ENCODE measurements around the gene IP6K1. TPM values are rescaled to one million over a fixed set of nuclear protein-coding genes. Genes with fewer than 3 reads are reported as not detected.
A peak's percentile ranks its signal among the peaks of the same experiment; 100 is the strongest.

The IP6K1 gene
- total RNA-seq, 2 donors from 2014 or later, result 24.0 to 30.9 TPM

- H3K9me3 ChIP-seq, result no peaks in the 10 kb centered on the region
- peaks cover 0 to 39% of the 10 kb centered on the region in 2 donors for H3K4me1 ChIP-seq
- no peak for DNase-seq (ENCODE audit: low spot score)
- H3K4me3 ChIP-seq, result peak overlapping the region; percentile 86 to 99
- peak overlapping the region; percentile 91 to 94 for H3K27ac ChIP-seq
- H3K36me3 ChIP-seq, result peaks cover 41% of the 10 kb centered on the region
- no peak for TF ChIP-seq CTCF (IDR thresholded peaks at IDR 0.05)
- H3K27me3 ChIP-seq, result no peaks in the 10 kb centered on the region
These were observed 63.4 kb downstream of the IP6K1 start for GRCh38 chr3:49722896-49723295.

GRCh38 chr3:49721896-49722781 lies 64.2 kb downstream of the IP6K1 start:
- no peaks in the 10 kb centered on the region for H3K27me3 ChIP-seq

DNA sequence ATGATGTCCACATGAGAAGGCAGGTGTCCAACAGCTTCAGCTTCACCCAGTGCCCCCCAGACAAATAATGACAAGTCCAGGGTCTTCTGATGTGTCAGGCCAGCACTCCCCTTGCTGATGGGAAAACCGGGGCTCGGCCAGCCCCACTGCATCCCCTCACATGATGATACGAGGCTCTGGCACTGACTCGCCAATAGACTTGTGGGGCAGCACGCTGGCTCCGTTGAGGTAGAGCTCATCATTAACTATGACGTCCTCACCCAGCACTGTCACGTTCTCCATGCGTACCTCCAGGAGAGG lies 64.8 kb downstream of the IP6K1 start:
- DNase-seq (ENCODE audit: low spot score), result no peak
- Histone ChIP-seq H3K36me3 (peaks cover 28% of the 10 kb centered on the region), H3K27ac (no peak overlapping the region), H3K27me3 (no peaks in the 10 kb centered on the region), H3K4me3 (no peak overlapping the region), H3K4me1 (peaks cover 0 to 39% of the 10 kb centered on the region in 2 donors), H3K9me3 (no peaks in the 10 kb centered on the region)
- TF ChIP-seq CTCF (IDR thresholded peaks at IDR 0.05), result no peak

More at GRCh38 chr3:49721896-49722781, 64.2 kb downstream of the IP6K1 start:
- peaks cover 34% of the 10 kb centered on the region for H3K36me3 ChIP-seq
- no peak overlapping the region for H3K27ac ChIP-seq
- DNase-seq (ENCODE audit: low spot score), result no peak
- no peaks in the 10 kb centered on the region for H3K9me3 ChIP-seq
- no peak for TF ChIP-seq CTCF (IDR thresholded peaks at IDR 0.05)
- peak overlapping the region in 1 of 2 donors; percentile 99 for H3K4me3 ChIP-seq
- peaks cover 0 to 39% of the 10 kb centered on the region in 2 donors for H3K4me1 ChIP-seq

- Histone ChIP-seq H3K9me3 (no peaks in the 10 kb centered on the region), H3K4me1 (peaks cover 0 to 39% of the 10 kb centered on the region in 2 donors), H3K27ac (no peak overlapping the region), H3K4me3 (no peak overlapping the region), H3K27me3 (no peaks in the 10 kb centered on the region), H3K36me3 (peaks cover 28% of the 10 kb centered on the region)
- DNase-seq (ENCODE audit: low spot score), result no peak
- no peak for TF ChIP-seq CTCF (IDR thresholded peaks at IDR 0.05)
These were observed 65.3 kb downstream of the IP6K1 start for GRCh38 chr3:49720855-49721595.

DNA sequence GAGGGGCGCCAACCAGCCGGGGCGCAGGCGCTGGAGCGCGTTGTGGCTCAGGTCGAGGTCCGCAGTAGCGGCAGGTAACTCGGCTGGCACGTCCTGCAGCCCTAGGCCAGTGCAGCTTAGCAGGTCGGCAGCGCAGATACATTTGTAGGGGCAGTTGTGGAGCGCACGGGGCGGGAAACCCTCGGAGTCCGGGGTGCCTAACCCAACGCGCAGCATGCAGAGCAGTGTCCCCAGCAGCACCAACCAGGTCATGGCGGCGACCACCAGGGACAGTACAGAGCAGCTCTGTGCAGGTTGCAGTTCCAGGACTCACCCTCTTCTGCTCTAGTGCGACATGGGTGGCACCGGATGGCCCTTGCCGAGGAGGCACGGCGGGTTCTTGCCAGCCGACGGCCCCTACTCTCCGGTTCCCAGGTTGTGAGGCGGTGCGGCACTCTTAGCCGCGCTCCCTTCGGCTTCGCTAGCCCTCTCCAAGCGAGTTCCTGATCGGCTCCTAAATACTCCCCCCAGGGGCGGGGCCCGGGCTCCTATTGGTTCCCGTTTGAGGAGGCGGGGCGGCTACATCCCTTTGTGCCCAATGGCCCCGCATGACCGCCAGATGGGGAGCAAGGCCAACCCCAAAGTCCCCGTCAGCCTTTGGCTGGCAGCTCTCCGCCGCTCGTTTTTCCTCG lies 67.0 kb downstream of the IP6K1 start, which contains the start of gene AMIGO3:
AMIGO3 (minus strand) TSS at position 471 of the 671 bp plus-strand sequence; CDS start at position 252, 219 bp downstream.
- Histone ChIP-seq H3K9me3 (no peaks in the 10 kb centered on the region), H3K27me3 (no peaks in the 10 kb centered on the region), H3K4me1 (peaks cover 0 to 33% of the 10 kb centered on the region in 2 donors), H3K27ac (peak within 1 kb of the TSS; percentile 62 to 64), H3K36me3 (peaks cover 30% of the 10 kb centered on the region), H3K4me3 (peak within 1 kb of the TSS; percentile 39 to 62)
- peak; percentile 97 for DNase-seq (ENCODE audit: low spot score)
- TF ChIP-seq CTCF (IDR thresholded peaks at IDR 0.05), result peak; percentile 28 to 67
